Muscle of back (tissue), 13 donors: ENCODE results near the gene IDH3G. TPM values are rescaled to one million over a fixed set of nuclear protein-coding genes. Genes with fewer than 3 reads are reported as not detected.

Experiments
- DNase-seq, 3 donors: peaks; one replicate each; pipeline versions ENCODE4 v3.0.0 to v3.0.0-alpha.2; 2013
- long read RNA-seq, 9 donors: transcript quantifications; one replicate each; lab custom pipeline, GENCODE V29; 2026
- polyA plus RNA-seq, 10 donors: library from polyadenylated mRNA; unstranded; fragments of 120-200 nt; gene quantifications; one replicate each; pipeline ENCODE4 v1.2.1, GENCODE V29; 2013; ENCODE audit not compliant: insufficient read length in 10 of 10

IDH3G gene
- polyA plus RNA-seq: 10 to 100 TPM; 40.6 to 55.9 (median 44.3) TPM
- long read RNA-seq, donor 1, partial matches to known transcripts: 195 of 204 reads
- long read RNA-seq, donor 1, other reads (novel, unspliced or antisense): 9 of 204 reads
- long read RNA-seq, donor 2, partial matches to known transcripts: 332 of 367 reads
- long read RNA-seq, donor 2, other reads (novel, unspliced or antisense): 35 of 367 reads
- long read RNA-seq, donor 3: 0 reads
- long read RNA-seq, donor 4, partial matches to known transcripts: 271 of 271 reads
- long read RNA-seq, donor 4, other reads (novel, unspliced or antisense): 0 of 271 reads
- long read RNA-seq, donor 5, partial matches to known transcripts: 430 of 449 reads
- long read RNA-seq, donor 5, other reads (novel, unspliced or antisense): 19 of 449 reads
- long read RNA-seq, donor 6, partial matches to known transcripts: 343 of 350 reads
- long read RNA-seq, donor 6, other reads (novel, unspliced or antisense): 7 of 350 reads
- long read RNA-seq, donor 7, partial matches to known transcripts: 0 of 6 reads
- long read RNA-seq, donor 7, other reads (novel, unspliced or antisense): 6 of 6 reads
- long read RNA-seq, donor 8, partial matches to known transcripts: 225 of 234 reads
- long read RNA-seq, donor 8, other reads (novel, unspliced or antisense): 9 of 234 reads
- long read RNA-seq, donor 9: 0 reads

GRCh38 chrX:153794018-153794896 lies at the start of gene IDH3G, which contains the start of gene SSR4:
Gene IDH3G (minus strand): TSS chrX:153794375. CDS start chrX:153794326, 49 bp downstream.
Gene SSR4 (plus strand): TSS chrX:153794668. CDS start chrX:153794688, 20 bp downstream.
- DNase-seq: peak; percentile 91 to 98 (median 95)

GRCh38 chrX:153836921-153837320 lies 42.7 kb upstream of the IDH3G start:
- DNase-seq: no peak

GRCh38 chrX:153832728-153833127 lies 38.6 kb upstream of the IDH3G start:
- DNase-seq: no peak

GRCh38 chrX:153831429-153832150 lies 37.4 kb upstream of the IDH3G start:
- DNase-seq: no peak

- no peak for DNase-seq
Measured at GRCh38 chrX:153830640-153831428, 36.7 kb upstream of the IDH3G start.

- DNase-seq: peak in 1 of 3 donors; percentile 28
Measured at GRCh38 chrX:153829799-153830639, 35.8 kb upstream of the IDH3G start, which contains the start of gene PDZD4. Gene PDZD4 (minus strand): TSS chrX:153830544. CDS start chrX:153830298, 246 bp downstream.

- DNase-seq: no peak
Measured at GRCh38 chrX:153829549-153829798, 35.3 kb upstream of the IDH3G start.

GRCh38 chrX:153828723-153829548 lies 34.8 kb upstream of the IDH3G start:
- DNase-seq: peak in 1 of 3 donors; percentile 5

GRCh38 chrX:153828308-153828707 lies 34.1 kb upstream of the IDH3G start:
- DNase-seq: no peak

GRCh38 chrX:153827903-153828302 lies 33.7 kb upstream of the IDH3G start:
- DNase-seq: no peak

- no peak for DNase-seq
Measured at GRCh38 chrX:153827016-153827415, 32.8 kb upstream of the IDH3G start.

GRCh38 chrX:153825042-153825441 lies 30.9 kb upstream of the IDH3G start:
- DNase-seq: no peak

- DNase-seq: no peak
Measured at GRCh38 chrX:153824348-153824747, 30.2 kb upstream of the IDH3G start.

- no peak for DNase-seq
Measured at GRCh38 chrX:153821066-153821465, 26.9 kb upstream of the IDH3G start.

GRCh38 chrX:153820601-153821000 lies 26.4 kb upstream of the IDH3G start:
- DNase-seq: no peak

- peak in 1 of 3 donors; percentile 38 for DNase-seq
Measured at GRCh38 chrX:153819384-153820040, 25.3 kb upstream of the IDH3G start.

GRCh38 chrX:153818571-153819383 lies 24.6 kb upstream of the IDH3G start:
- peak; percentile 12 to 65 (median 34) for DNase-seq
